ENCODE results near the gene ABCG1.
"Not testable (repeated sequence)": the region's sequence is repeated elsewhere in the genome, so short reads cannot be mapped to it uniquely, and the experiment has no call there.

The ABCG1 gene

DNA sequence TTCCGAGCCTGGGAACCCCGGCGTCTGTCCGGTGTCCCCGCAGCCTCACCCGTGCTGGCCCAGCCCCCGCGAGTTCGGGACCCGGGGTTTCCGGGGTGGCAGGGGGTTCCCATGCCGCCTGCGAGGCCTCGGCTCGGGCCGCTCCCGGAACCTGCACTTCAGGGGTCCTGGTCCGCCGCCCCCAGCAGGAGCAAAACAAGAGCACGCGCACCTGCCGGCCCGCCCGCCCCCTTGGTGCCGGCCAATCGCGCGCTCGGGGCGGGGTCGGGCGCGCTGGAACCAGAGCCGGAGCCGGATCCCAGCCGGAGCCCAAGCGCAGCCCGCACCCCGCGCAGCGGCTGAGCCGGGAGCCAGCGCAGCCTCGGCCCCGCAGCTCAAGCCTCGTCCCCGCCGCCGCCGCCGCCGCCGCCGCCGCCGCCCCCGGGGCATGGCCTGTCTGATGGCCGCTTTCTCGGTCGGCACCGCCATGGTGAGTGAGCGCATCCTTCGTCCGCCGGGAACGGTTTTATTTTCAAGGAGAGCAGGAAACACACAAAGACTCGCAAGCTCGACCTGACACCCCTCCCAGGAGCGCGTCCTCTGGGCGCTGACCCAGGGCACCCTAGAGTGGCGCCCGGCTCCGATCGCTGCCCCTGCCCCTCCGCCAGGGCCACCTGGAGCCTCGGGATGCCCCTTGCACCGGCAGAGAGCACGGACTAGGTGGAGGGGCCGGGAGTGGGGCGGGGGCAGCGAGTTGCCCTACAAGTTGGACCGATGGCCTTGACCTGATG, at the start of gene ABCG1:
Gene ABCG1 (plus strand): TSS at position 305 of the 770 bp plus-strand sequence. CDS start 123 bp downstream, at position 428.
- DNase-seq, result peak; percentile 11 to 50
- no peak for TF ChIP-seq POLR2A (IDR thresholded peaks at IDR 0.05; ENCODE audit: low read length)
- TF ChIP-seq GATA1 (IDR thresholded peaks at IDR 0.05; ENCODE audit: low read depth, low read length), result no peak

DNA sequence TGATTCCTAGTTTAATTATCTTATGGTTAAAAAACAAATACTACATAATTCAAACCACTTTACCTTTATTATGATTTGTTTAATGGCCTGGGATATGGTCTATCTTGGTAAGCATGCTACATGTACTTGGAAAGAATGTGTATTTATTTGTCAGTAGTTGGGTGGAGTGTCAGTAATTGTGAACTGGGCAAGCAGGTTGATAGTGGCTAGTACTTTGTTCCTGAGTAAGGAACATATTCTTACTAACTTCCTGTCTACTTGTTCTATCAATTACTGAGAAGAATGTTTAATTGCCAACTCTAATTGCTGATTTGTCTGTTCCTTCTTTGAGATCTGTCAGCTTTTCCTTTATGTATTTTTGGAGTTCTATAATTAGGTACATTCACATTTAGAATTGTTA, 49.2 kb upstream of the ABCG1 start:
- TF ChIP-seq GATA1 (IDR thresholded peaks at IDR 0.05; ENCODE audit: low read depth, low read length) (no peak), POLR2A (IDR thresholded peaks at IDR 0.05; ENCODE audit: low read length) (no peak)
- no peak for DNase-seq

DNA sequence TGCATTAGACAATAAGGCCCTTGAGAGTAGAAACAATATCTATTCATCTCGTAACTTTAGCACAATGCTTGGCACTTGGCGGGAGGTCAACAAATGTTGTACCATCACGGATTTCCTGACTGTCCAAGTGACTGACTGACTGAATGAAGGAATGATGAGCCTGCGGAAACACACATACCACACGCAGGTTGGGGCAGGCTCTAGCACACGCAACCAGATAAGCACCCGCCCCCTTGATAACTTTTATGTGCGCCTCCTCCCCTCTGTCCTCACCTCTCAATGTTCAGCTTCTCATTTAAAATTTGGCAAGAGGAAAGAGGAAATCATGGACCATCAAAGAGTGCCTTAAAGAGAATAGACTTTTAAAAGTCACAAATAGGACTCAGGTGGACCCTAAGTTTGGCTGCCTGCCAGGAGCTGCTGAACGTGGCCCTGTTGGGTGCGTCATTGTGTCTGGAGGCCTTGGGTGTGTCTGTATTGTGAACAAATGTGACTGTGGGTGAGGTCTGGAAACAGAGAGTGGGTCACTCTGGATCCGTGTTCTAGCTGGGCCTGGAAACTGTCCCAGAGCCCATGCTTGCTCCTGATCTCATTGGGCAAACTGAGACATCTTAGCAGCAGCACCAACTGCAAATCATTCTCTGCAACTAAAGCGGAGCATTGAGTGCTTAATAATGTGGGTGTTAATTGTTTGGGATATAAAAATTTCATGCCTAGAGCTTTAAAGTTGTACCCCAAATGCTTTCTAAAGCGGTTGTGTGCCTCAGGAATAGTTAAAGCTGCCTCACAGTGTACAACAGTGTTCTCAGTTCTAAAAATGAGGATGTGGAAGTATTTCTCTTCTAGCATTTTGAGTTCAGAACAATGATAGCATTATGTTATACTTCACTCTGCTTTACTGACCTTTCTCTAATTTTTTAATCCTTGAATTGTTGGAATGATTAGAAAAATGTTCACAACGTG, 47.6 kb upstream of the ABCG1 start:
- DNase-seq, result no peak
- TF ChIP-seq GATA1 (IDR thresholded peaks at IDR 0.05; ENCODE audit: low read depth, low read length) (no peak), POLR2A (IDR thresholded peaks at IDR 0.05; ENCODE audit: low read length) (no peak)

DNA sequence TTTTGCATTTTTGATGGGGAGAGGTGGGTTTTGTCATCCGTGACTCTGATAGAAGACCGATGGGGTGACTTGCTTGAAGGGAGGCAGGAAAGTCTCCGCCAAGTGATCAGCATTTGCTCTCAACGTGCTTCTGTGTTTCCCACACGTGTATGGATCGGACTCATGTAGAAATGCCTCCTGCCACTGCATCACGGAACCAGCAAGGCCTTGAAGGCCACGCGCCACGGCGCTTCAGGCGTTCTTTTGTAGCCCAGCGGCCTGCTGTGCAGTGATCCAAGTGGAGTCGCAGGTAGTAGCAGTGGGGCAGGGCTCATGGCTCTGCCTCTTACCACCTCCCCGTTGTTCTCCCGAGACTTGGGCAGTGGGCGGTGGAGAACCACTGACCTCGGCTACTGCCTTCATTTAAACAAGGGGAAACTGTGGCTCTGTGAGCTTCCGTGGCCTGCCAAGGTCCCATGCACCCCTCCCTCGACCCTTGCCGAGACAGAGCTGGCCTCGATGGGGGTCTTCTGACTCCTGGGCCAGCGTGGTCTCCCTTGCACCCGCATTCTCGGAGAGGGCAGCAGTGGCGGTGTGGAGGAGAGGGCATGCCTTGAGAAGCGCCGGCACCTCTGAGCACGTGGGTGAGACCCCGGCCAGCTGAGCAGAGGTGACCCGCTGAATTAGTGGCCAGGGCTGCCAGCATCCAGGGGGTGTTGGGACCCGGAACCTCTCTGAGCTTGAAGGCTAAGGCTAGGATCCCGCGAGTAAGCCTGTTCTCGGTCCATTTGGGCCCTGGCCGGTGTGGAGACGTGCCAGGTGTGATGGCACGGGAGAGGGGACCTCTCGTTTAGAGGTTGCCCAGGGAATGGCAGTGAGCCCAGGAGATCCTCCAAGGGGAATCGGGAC, 46.1 kb upstream of the ABCG1 start:
- DNase-seq, result no peak
- no peak for TF ChIP-seq GATA1 (IDR thresholded peaks at IDR 0.05; ENCODE audit: low read depth, low read length)
- TF ChIP-seq POLR2A (IDR thresholded peaks at IDR 0.05; ENCODE audit: low read length), result no peak

DNA sequence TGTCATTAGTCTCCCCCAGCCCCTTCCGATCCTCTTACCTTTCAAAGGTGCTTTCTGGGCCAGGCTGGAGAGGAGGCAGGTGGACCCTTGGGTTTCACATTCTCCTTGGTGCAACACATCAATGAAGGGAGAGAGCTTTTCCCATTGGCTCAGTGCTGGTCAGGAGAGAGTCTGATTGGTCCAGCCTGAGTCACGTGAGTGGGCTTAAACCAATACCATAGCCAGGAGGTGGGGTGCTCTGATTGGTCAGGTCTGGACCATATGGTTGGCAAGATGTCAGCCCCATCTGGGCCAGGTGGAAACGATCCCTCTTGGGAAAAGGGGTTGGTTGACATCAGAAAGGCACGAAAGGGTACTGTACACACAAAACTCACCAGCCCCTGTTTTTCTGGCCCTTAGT, 44.8 kb upstream of the ABCG1 start:
- DNase-seq, result peak in 1 of 2 experiments; percentile 18
- TF ChIP-seq POLR2A (IDR thresholded peaks at IDR 0.05; ENCODE audit: low read length) (no peak), GATA1 (IDR thresholded peaks at IDR 0.05; ENCODE audit: low read depth, low read length) (no peak)

DNA sequence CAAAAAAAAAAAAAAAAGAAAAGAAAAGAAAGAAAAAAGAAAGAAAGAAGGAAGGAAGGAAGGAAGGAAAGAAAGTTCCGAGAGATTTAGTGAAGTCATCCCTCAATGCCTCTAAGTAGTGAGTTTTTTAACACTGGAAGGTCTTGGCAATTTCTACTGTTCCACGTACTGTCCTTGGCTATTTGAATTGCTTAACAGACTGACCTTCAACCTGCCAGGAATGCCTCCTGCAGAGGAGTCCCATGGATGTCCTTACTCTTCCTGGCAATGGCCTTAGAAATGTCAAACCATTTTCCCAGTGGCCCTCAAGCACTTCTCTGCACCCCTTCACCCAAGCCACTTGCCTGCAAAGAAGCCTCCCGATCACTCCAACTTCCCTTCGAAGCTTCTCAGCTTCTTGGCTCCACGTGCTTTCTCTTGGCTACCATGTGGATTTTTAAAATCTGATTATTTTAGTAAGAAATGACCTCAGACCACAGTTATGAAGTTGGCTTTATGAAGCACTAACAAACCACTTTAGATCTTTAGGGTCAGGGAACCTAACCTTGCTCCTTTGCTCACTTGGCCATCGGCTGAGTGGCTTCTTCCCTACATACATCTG, 43.7 kb upstream of the ABCG1 start:
- DNase-seq, result no peak
- no peak for TF ChIP-seq GATA1 (IDR thresholded peaks at IDR 0.05; ENCODE audit: low read depth, low read length)
- TF ChIP-seq POLR2A (IDR thresholded peaks at IDR 0.05; ENCODE audit: low read length), result no peak

DNA sequence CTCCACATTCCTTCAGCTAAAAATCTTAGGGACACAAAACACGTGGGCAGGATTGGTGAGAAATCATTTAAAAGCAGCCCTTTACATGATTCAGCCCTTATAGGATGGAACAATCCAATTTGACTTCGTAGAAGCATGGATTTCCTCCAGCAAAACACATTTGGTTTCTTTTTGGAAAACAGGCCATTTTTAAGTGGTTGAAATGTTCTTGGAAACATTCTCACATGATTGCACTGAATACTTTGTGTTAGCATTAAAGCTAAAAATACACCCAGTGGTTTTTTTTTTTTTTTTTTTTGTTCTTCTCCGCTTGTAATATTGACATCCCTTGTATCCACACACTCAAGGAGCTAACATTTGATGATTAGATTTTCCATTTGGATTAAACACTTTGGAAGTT, 42.1 kb upstream of the ABCG1 start:
- TF ChIP-seq GATA1 (IDR thresholded peaks at IDR 0.05; ENCODE audit: low read depth, low read length) (no peak), POLR2A (IDR thresholded peaks at IDR 0.05; ENCODE audit: low read length) (no peak)

DNA sequence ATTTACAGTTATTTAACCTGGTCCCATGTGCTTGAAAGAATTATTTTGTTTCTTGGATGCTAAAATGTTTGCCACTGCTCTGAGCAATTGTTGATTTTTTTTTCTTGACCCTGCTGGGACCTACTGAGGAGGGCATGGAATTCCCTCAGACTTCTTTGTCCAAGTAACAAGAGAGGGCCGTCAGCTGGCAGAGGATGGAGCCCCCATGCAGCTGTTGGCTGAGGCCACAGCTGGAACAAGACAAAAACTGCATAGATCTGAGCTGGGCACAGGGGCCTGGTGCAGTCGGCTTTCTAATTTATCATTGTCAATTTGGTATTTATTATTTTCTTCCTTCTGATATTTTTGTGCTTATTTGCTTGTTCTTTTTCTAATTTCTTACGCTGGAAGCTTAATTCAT, 39.6 kb upstream of the ABCG1 start:
- DNase-seq, result no peak
- TF ChIP-seq GATA1 (IDR thresholded peaks at IDR 0.05; ENCODE audit: low read depth, low read length) (no peak), POLR2A (IDR thresholded peaks at IDR 0.05; ENCODE audit: low read length) (no peak)

More for the DNA sequence above, 42.1 kb upstream of the ABCG1 start:
- DNase-seq, result no peak

DNA sequence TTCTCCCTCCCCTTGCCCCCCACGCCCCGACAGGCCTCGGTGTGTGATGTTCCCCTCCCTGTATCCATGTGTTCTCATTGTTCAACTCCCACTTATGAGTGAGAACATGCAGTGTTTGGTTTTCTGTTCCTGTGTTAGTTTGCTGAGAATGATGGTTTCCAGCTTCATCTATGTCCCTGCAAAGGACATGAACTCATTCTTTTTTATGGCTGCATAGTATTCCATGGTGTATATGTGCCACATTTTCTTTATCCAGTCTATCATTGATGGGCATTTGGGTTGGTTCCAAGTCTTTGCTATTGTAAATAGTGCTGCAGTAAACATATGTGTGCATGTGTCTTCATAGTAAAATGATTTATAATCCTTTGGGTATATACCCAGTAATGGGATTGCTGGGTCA, 38.9 kb upstream of the ABCG1 start:
- not testable (repeated sequence) for DNase-seq

DNA sequence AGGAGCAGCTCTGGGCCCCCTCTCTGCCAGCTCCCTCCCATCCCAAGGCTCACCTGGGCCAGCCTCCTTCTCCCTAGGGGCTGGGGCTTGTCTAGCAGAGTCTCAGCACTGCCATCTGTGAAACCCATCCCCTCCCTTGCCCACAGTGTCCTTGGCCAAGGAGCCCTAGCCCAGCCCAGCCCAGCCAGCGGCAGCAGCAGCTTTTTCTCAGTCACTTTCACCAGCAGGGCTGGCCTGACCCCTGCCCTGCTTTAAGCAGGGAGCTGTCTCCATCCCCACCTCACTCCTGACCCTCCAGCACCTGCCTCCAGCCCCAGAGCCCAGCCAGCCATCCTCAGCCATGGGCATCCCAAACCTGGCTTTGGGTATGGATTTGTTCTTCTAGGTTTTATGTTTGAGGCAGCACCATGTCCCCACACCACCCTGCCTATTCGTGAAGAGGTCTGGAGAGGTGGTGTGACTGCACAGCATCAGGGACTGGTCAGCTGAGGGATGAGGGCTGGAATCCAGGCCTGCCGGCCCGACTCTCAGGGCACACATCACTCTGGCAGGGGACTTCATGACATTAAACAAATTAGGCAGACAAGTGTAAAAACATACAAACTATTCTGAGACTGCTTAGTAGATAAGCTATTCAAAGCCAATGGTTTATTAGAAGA, 36.1 kb upstream of the ABCG1 start:
- TF ChIP-seq GATA1 (IDR thresholded peaks at IDR 0.05; ENCODE audit: low read depth, low read length) (no peak), POLR2A (IDR thresholded peaks at IDR 0.05; ENCODE audit: low read length) (no peak)

DNA sequence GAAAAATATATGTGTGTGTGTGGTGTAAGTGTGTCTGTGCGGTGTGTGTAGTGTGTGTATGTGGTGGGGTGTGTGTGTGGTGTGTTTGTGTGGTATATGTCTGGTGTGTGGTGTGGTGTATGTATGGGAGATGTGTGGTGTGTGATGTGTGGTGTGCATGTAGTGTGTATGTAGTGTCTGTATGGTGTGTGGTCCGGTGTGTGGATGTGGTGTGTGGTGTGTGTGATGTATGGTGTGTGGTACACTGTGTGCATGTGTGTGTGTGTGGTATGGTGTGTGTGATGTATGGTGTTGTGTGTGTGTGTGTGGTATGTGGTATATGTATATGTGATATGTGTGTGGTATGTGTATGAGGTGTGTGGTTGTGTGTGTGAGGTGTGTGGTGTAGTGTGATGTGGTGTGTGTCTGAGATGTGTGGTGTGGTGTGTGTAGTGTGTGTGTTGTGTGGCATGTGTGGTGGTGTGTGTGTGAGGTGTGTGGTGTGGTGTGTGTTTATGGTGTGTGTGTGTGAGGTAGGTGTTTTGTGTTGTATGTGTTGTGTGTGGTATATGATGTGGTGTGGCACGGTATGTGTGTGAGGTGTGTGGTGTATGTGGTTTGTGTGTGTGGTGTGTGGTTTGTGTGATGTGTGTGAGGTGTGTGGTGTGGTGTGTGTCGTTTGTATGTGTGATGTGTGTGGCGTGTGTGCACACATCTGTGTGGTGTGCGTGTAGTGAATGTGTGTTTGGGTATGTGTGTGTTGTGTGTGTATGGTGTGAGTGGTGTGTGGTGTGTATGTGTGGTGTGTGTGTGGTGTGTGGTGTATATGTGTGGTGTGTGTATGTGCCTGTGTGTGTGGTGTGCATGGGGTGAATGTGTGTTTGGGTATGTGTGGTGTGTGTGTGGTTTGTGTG, 35.3 kb upstream of the ABCG1 start:
- TF ChIP-seq POLR2A (IDR thresholded peaks at IDR 0.05; ENCODE audit: low read length), result no peak
- no peak for TF ChIP-seq GATA1 (IDR thresholded peaks at IDR 0.05; ENCODE audit: low read depth, low read length)
- DNase-seq, result no peak

More for the DNA sequence above, 36.1 kb upstream of the ABCG1 start:
- no peak for DNase-seq

DNA sequence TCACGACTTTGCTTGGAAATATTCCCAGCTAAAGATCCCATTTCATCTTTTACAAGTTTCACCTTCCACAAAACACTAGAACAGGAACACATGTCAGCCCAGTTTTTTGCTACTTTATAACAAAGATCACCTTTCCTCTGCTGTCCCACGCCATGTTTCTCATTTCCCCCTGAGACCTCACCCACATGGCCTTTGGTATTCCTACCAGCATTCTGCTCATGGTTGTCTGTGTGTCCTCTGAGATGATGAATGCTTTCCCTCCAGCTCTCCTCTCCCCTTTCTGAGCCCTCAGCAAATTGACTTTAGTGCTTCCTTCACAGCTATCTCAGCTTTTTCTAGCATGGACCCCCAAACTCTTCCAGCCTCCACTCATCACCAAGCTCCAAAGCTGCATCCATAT, 32.3 kb upstream of the ABCG1 start:
- no peak for DNase-seq
- TF ChIP-seq GATA1 (IDR thresholded peaks at IDR 0.05; ENCODE audit: low read depth, low read length) (no peak), POLR2A (IDR thresholded peaks at IDR 0.05; ENCODE audit: low read length) (no peak)
